Neural cell (in vitro differentiated cells): Measurements from ENCODE around the gene UGT1A3.

Source experiments
- CTCF ChIP-seq: fragments of 450-650 bp; IDR thresholded peaks from 2 replicates; pipeline ENCODE4 v1.5.1; 2014; ENCODE audit warnings: antibody characterized with exemption, mild to moderate bottlenecking, moderate library complexity; ENCODE audit not compliant: poor library complexity, severe bottlenecking
- EP300 ChIP-seq: fragments of 450-650 bp; conservative IDR thresholded peaks from 2 replicates; pipeline ENCODE4 v1.6.1; 2014; ENCODE audit warnings: antibody characterized with exemption, mild to moderate bottlenecking, moderate library complexity; ENCODE audit not compliant: poor library complexity, severe bottlenecking
- EZH2 ChIP-seq: fragments of 200-600, 300-800 bp; shearing (Covaris generic), sonication (generic); IDR thresholded peaks from 2 replicates; pipeline ENCODE4 v1.6.1; 2014; ENCODE audit warnings: antibody characterized with exemption, low read length, borderline replicate concordance, mild to moderate bottlenecking; ENCODE audit not compliant: insufficient read depth, poor library complexity, severe bottlenecking
- MXI1 ChIP-seq: fragments of 450-650 bp; conservative IDR thresholded peaks from 2 replicates; pipeline ENCODE4 v1.6.1; 2014; ENCODE audit warnings: antibody characterized with exemption, mild to moderate bottlenecking; ENCODE audit not compliant: poor library complexity, severe bottlenecking
- POLR2AphosphoS5 ChIP-seq: IDR thresholded peaks from 2 replicates; pipeline ENCODE4 v1.6.1; 2012
- REST ChIP-seq: IDR thresholded peaks from 2 replicates; pipeline ENCODE4 v1.6.1; 2012; ENCODE audit warnings: borderline replicate concordance

GRCh38 chr2:233795735-233796171 is 66.9 kb downstream of the UGT1A3 start:
- no peak for TF ChIP-seq CTCF
- TF ChIP-seq MXI1: no peak
- TF ChIP-seq REST: no peak
- TF ChIP-seq POLR2AphosphoS5: no peak
- TF ChIP-seq EZH2: no peak
- TF ChIP-seq EP300: no peak
